H1 (cell line): Measurements from ENCODE around the gene DDX51.
"Not testable (repeated sequence)": the region's sequence is repeated elsewhere in the genome, so short reads cannot be mapped to it uniquely, and the experiment has no call there.

ENCODE experiments used
- CTCF ChIP-seq, 3 experiments: IDR thresholded peaks; 1 replicate in 2 of 3; 2 replicates in 1 of 3; pipeline versions ENCODE4 v1.5.1 to v1.6.1; 2011; ENCODE audit warnings: low read length in 3 of 3, mild to moderate bottlenecking in 3 of 3, inconsistent platforms in 2 of 3, low read depth in 1 of 3, moderate library complexity in 1 of 3; ENCODE audit not compliant: insufficient read depth in 1 of 3; ENCODE audit errors: control extremely low read depth in 1 of 3
- RAD21 ChIP-seq, 2 experiments: IDR thresholded peaks in 1 of 2; conservative IDR thresholded peaks in 1 of 2; 2 replicates each; pipeline ENCODE4 v1.6.1; 2011; ENCODE audit warnings: low read depth in 2 of 2, low read length in 2 of 2, improper control_type of control experiment in 1 of 2, inconsistent platforms in 1 of 2, mild to moderate bottlenecking in 1 of 2, moderate library complexity in 1 of 2
- RXRA ChIP-seq: IDR thresholded peaks from 2 replicates; pipeline ENCODE4 v1.6.1; 2011; ENCODE audit warnings: low read depth, mild to moderate bottlenecking, low read length, moderate library complexity; ENCODE audit not compliant: insufficient read depth
- SIX5 ChIP-seq: IDR thresholded peaks from 2 replicates; pipeline ENCODE4 v1.6.1; 2011; ENCODE audit warnings: mild to moderate bottlenecking, low read depth, low read length

GRCh38 chr12:132103072-132103471 is 41.0 kb downstream of the DDX51 start:
- not testable (repeated sequence) for TF ChIP-seq CTCF (IDR thresholded peaks at IDR 0.05; ENCODE audit: control extremely low read depth in 1 of 3, insufficient read depth in 1 of 3, low read depth in 1 of 3, low read length in 3 of 3); RAD21 (IDR thresholded peaks at IDR 0.05 in 1 of 2, conservative IDR thresholded peaks at IDR 0.05 in 1 of 2; ENCODE audit: low read depth in 2 of 2, low read length in 2 of 2); RXRA; SIX5
